Cerebellar nuclear complex (tissue), 1 donor: Measurements from ENCODE around the gene NFATC4.
"Not testable (repeated sequence)": the region's sequence is repeated elsewhere in the genome, so short reads cannot be mapped to it uniquely, and the experiment has no call there.

ENCODE experiments used
- DNase-seq, 2 experiments: peaks; one replicate each; lab custom pipeline; 2025; lab: John Stamatoyannopoulos, UW

Gene NFATC4

GRCh38 chr14:24367514-24368211, at the start of gene NFATC4:
NFATC4 (plus strand) TSS chr14:24368184; CDS start chr14:24368341, 157 bp downstream.
- DNase-seq: no peak

- DNase-seq: no peak
Observed at GRCh38 chr14:24321212-24321975, 46.6 kb upstream of the NFATC4 start.

GRCh38 chr14:24322672-24323071, 45.3 kb upstream of the NFATC4 start:
- no peak for DNase-seq

- DNase-seq: no peak
Observed at GRCh38 chr14:24323341-24323740, 44.6 kb upstream of the NFATC4 start.

- no peak for DNase-seq
Observed at GRCh38 chr14:24324024-24324423, 44.0 kb upstream of the NFATC4 start.

- DNase-seq: no peak
Observed at GRCh38 chr14:24325041-24325530, 42.9 kb upstream of the NFATC4 start.

- no peak for DNase-seq
Observed at GRCh38 chr14:24325963-24326362, 42.0 kb upstream of the NFATC4 start.

- no peak for DNase-seq
Observed at GRCh38 chr14:24327303-24327702, 40.7 kb upstream of the NFATC4 start.

GRCh38 chr14:24327914-24328313, 40.1 kb upstream of the NFATC4 start:
- DNase-seq: not testable (repeated sequence)

GRCh38 chr14:24329073-24329663, 38.8 kb upstream of the NFATC4 start:
- DNase-seq: no peak

GRCh38 chr14:24329736-24330135, 38.2 kb upstream of the NFATC4 start:
- DNase-seq: no peak

- DNase-seq: no peak
Observed at GRCh38 chr14:24330973-24331674, 36.9 kb upstream of the NFATC4 start.

- DNase-seq: no peak
Observed at GRCh38 chr14:24331731-24332267, 36.2 kb upstream of the NFATC4 start.

GRCh38 chr14:24332268-24332993, 35.6 kb upstream of the NFATC4 start:
- DNase-seq: no peak

- DNase-seq: no peak
Observed at GRCh38 chr14:24334431-24335291, 33.3 kb upstream of the NFATC4 start, which contains the start of gene ADCY4. ADCY4 (minus strand) TSS chr14:24335071; CDS start chr14:24334652, 419 bp downstream.

- no peak for DNase-seq
Observed at GRCh38 chr14:24335461-24336171, 32.4 kb upstream of the NFATC4 start.

GRCh38 chr14:24337144-24337823, 30.7 kb upstream of the NFATC4 start:
- DNase-seq: no peak

GRCh38 chr14:24337824-24338175, 30.2 kb upstream of the NFATC4 start:
- DNase-seq: no peak

- DNase-seq: no peak
Observed at GRCh38 chr14:24338843-24339242, 29.1 kb upstream of the NFATC4 start.
